AG09319 (cell line): ENCODE data around the gene MCC.

Source experiments
- DNase-seq: peaks from one replicate; pipeline ENCODE4 v3.0.0-alpha.2; 2010; ENCODE audit warnings: low read depth; ENCODE audit errors: extremely low read depth
- TF ChIP-seq, protein P1 (sequence below): IDR thresholded peaks from 2 replicates; pipeline ENCODE4 v1.5.1; 2011; ENCODE audit warnings: low read depth, mild to moderate bottlenecking, inconsistent platforms, low read length, moderate library complexity

The MCC gene

DNA sequence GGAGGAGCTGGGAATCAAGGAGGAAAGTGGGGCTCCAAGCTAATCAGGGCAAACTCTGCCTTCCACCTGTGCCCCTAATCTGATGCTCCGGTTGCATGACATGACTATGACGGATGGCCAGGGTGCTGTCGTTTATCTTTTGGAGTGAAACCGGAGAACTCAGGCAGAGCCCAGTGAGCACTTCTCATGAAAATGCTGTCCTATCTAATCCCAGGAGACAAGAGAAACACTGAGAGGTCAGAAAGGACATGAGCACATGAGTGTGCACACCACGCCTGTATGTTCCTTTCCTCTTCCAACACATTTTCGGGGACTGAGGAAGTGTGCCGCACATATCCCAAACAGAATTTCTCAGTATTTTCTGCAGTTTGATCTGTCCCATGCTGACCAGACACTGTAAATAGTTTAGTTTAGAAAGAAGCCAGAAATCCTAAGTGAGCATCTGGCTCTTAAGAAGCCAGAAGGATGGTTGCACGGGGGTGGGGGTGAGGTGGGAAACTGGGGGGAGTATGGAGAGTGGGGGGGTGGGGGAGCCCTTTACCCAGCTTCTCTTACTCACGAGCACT is 270.6 kb downstream of the MCC start:
- DNase-seq, result no peak
- TF ChIP-seq, protein P1, sequence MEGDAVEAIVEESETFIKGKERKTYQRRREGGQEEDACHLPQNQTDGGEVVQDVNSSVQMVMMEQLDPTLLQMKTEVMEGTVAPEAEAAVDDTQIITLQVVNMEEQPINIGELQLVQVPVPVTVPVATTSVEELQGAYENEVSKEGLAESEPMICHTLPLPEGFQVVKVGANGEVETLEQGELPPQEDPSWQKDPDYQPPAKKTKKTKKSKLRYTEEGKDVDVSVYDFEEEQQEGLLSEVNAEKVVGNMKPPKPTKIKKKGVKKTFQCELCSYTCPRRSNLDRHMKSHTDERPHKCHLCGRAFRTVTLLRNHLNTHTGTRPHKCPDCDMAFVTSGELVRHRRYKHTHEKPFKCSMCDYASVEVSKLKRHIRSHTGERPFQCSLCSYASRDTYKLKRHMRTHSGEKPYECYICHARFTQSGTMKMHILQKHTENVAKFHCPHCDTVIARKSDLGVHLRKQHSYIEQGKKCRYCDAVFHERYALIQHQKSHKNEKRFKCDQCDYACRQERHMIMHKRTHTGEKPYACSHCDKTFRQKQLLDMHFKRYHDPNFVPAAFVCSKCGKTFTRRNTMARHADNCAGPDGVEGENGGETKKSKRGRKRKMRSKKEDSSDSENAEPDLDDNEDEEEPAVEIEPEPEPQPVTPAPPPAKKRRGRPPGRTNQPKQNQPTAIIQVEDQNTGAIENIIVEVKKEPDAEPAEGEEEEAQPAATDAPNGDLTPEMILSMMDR, result no peak

GRCh38 chr5:113216545-113216944 is 271.7 kb downstream of the MCC start:
- TF ChIP-seq, protein P1, result no peak
- no peak for DNase-seq

GRCh38 chr5:113215401-113216060 is 272.7 kb downstream of the MCC start:
- DNase-seq, result no peak
- TF ChIP-seq, protein P1, result no peak

DNA sequence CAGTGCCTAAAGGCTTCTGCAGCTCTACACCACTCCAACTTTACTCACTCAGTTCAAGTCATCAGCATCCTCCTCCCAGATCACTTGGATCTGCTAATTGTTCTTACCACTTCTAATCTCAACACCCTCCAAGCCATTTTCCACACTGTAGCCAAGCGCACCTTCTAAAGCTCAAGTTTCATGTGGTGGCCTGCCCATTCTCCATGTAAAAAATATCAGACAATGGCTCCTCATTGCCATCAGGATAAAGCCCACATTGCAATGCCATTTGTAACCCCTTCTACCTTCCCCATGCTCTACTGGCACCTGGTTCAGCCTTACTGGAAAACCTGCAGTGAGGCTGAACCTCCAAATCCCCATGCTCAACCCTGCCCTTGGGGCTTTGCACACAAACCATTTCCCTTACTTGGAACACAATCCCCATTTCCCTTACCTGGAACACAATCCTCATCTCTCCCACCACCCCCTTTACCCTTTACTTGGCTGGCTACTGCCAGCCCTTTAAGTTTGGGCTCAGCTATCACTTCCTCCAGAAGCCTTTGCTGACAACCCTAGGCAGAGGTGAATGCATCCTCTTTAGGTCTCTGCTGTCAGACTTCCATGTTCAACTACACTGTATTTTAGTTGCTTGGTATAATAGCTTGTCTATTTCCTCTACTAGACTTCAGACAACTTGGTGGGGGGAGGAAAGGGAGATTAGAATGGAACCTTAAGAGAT is 273.5 kb downstream of the MCC start:
- no peak for DNase-seq
- TF ChIP-seq, protein P1, result no peak

DNA sequence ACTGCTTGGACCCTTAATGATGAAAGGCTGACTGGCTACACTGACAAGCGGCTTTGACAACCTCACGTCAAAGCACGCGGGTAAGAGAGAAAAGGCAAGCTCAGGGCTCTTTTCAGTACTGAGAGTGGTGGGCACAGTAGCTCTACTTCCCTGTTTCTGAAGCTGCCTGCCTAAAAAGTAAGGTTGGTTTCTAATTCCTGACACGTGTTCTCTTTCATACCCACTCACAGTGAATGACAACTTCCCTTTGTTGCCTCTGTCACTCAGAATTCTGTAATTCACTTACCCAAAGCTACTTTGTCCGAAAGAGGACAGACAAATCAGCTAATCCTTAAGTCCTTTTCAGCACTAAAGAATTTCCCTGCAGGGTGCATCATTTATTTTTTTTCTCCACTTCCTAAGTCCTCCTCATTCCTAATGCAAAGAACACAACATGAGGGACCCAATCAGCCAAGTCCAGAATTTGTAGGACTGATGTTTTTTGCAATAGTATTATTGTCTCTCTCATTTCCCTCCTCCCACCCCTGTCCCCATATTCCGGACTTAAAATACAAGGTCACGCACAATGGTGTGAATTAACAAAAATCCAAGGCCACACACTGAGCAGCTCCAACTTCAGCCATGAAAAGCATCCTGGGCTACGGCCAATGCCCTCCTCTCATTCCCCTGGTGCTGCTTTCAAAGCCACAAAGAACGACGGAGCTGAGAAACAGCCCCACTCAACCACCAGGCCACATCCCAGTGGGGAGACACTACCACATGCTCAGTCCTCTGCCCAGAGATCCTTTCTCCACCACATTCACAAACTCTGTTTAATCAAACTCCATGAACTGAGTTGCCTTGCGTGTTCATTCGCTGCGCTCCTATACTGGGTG is 274.5 kb downstream of the MCC start:
- no peak for DNase-seq

DNA sequence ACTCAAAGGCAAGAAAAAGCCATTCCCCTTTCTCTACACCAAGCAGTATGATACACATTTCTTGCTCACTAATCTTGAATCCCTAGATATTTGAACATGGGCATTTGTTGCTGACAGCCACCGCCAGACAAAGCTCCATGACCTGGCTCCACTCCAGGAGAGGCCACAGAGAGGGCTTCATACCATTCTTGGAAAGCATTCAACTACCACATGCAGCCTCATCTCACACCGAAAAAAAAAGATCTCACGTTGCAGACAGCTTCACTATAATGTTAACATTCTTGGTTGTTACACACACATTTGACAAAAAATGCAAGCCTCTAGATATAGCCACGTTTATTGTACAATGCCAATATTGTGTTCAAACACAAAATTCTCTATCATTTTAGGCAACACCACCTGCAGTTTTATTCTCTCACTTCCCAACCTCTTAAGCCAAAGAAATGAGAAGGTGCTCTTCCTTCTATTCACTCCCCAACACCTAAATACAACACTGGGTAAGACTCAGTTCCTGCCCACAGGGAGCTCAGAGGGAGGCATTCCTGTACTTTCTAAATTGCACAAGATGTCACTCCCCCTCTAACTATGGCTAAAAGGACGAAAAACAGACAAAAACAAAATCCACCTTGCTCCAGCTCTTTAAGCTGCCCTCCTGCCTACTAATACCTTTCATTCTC is 275.9 kb downstream of the MCC start:
- no peak for DNase-seq
- TF ChIP-seq, protein P1, result no peak

More for the DNA sequence above, 274.5 kb downstream of the MCC start:
- TF ChIP-seq, protein P1, result no peak
